ENCODE data around the gene ABHD12. TPM values are rescaled to one million over a fixed set of nuclear protein-coding genes. Genes with fewer than 3 reads are reported as not detected.

ABHD12 gene
- total RNA-seq, 1 experiment from 2014 or later, result 130 TPM

GRCh38 chr20:25257756-25258475 lies 132.7 kb downstream of the ABHD12 start:
- no peak for DNase-seq (ENCODE audit: low read depth)

DNA sequence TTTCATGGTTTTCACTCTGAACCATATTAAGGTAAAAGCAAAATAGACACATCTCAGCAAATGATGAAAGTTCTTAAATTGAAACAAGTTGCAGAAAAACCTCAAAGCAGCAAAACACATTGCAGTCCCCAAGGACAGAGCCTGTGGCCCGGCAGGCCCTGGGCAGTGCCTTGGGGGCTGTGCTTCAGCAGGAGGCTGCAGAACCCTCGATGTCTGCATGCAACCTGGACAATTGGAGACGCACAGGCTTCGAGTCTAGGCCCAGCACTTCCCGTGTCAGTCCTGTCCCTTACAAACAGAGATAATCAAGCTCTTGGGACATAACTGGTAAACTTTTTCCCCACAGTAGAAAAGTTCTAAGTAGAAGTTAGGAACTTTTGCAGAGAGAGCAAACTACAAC lies 133.5 kb downstream of the ABHD12 start:
- no peak for DNase-seq (ENCODE audit: low read depth)

DNA sequence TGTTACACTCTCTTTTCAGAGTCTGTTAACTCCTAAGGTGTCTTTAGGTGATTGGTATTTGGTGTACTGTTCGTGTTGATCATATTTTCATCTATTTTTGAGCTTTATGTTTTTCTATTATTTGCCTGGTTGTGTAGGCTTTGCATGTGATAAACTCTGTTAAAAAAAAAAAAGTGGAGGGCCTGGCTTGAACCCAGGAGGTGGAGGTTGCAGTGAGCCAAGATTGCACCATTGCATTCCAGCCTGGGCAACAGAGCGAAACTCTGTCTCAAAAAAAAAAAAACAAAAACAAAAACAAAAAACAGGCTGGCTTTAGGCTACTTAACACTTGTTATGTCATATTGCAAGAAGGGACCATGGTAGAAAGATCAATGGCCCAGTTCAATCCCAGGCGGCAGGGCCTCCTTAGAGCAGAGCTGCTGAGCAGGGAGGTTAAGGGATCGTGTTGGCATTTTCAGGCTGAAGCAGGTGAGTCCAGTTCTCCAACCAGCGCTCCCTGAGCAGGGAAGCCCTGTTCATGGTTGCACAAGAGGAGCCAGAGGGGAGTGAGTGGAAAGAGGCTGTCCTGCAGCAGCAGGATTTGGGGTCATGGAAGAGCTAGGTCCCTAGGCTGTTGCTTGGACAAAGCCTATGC lies 134.3 kb downstream of the ABHD12 start:
- DNase-seq (ENCODE audit: low read depth), result no peak

DNA sequence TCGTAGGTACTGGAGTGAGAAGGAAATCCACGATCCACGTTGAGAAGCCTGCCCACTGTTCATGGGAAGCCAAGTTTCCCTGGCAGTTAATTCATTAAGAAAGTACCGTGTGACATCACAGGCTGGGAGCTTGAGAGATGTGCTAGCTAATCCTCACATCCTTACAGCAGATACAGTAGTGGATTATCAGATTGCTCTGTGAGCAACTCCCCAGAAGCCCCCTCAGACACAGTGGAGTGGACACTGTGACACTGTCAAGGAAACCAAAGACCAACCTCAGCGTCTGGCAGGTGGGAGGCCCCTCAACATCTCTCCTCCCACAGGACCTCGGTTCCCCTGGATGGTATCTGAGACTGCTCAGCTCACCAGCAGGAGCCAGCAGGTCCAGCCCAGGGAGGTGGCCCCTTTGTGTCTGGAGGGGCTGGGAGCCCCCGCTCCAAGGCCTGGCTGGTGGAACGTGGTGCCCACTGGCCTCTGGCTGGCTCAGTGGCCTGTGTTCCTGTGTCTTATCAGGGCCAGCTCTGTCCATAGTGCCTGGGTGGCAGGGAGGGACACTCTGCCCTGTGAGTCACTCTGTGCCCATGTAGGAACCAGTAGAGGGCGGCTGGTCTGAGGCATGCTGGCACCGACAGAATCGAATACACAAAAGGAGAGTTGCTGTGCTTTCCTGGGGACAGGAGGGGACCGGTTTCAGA lies 135.5 kb downstream of the ABHD12 start:
- peak; percentile 33 for DNase-seq (ENCODE audit: low read depth)

- no peak for DNase-seq (ENCODE audit: low read depth)
Measured at GRCh38 chr20:25254571-25254970, 136.1 kb downstream of the ABHD12 start.

DNA sequence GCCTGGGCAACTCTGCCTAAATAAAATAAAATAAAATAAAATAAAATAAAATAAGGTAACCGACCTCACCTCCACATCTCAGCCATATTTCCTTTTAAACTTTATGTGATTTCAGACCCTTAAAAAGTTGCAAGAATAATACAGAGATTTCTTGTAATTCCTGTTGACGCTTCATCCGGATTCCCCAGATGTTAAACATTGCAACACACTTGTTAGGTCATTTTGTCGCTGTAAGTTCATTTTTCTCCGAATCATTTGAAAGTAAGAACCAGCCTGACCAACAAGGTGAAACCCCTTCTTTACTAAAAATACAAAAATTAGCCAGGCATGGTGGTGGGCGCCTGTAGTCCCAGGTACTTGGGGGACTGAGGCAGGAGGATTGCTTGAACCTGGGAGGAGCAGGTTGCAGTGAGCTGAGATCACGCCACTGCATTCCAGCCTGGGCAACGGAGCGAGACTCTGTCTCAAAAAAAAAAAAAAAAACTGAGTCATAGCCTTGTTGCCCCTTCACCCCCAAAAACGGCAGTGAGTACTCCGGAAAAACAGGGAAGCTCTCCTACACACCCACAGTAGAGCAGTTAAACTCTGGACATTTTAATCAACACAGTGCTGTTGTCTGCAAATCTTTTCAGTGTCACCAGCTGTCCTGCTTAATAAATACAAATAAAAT lies 136.9 kb downstream of the ABHD12 start:
- no peak for DNase-seq (ENCODE audit: low read depth)

DNA sequence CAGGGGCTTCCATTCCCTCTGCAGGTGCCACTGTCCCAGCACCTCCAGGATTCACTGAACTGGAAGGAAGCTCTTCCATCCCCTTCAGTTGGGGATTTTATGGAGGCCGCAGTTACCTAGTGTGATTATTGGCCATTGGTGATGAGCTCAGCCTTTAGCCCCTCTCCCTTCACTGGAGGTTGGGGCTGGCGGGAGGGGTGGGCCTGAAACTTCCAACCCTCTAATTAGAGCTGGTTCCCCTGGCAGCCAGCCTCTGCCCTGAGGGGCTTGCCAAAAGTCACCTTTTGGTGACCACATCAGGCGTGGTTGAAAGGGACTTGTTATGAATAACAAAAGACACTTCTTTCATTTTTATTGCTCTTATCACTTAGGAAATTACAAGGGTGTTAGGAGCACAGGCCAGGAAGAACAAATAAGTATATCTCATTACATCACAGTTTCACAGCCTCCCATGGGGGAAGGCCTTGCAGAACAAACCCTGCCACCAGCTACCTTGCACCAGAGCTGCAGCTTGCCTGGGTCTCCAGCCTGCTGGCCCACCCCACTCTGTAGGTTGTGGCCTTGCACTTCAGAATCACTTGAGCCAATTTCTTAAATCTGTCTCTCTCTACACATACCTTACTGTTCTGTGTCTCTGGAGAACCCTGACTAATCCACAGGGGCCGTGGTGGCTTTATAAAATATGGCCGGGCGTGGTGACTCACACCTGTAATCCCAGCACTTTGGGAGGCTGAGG lies 137.8 kb downstream of the ABHD12 start:
- no peak for DNase-seq (ENCODE audit: low read depth)

- DNase-seq (ENCODE audit: low read depth), result no peak
Measured at GRCh38 chr20:25252230-25252651, 138.4 kb downstream of the ABHD12 start.

DNA sequence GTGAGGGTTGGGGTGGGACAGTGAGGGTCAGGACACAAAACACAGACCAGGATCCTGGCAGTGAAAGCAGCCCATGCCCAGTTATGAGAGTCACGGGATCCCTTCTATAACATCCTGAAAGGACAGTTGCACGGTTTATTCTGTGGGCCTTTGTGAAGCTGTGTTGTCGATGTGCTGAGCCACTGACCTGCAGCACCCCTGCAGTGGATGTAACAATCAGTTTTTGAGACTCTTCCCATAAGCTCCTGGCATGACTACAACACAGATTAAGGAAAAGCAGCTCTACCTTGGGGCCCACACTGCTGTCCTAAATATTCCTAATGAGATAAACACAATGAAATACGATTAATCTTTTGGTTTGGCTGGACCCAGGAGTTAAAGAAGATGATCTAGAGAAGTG lies 139.1 kb downstream of the ABHD12 start:
- DNase-seq (ENCODE audit: low read depth), result no peak

DNA sequence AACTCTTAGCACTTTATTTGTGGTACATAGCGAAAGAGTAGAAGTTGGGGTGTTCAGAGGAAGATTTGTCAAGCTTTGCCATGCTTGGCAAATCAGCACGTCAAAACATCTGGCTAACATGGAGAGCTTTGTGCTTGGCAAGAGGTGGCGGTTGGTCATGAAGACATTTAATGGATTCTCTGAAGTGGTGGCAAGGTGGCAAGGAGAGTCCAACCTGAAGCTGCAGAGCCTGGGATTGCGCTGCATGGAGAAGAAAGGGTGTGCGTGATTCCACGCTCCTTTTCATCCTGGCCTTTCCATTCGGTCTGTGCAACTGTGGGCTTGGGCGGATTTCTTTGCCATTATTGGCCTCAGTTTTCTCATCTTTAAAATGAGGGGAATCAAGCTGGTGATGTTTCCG lies 139.6 kb downstream of the ABHD12 start:
- no peak for DNase-seq (ENCODE audit: low read depth)

GRCh38 chr20:25250508-25250907 lies 140.1 kb downstream of the ABHD12 start:
- no peak for DNase-seq (ENCODE audit: low read depth)

Other genes starting within 250 kb of the ABHD12 start
- gene ENTPD6, start 195.1 kb downstream of the ABHD12 start, total RNA-seq (2014; rRNA removed; shearing (Covaris generic)), result 57.9 and 67.9 TPM in 2 replicates
- gene PYGB, start 142.8 kb downstream of the ABHD12 start, total RNA-seq (2014; rRNA removed; shearing (Covaris generic)), result 94.7 and 131 TPM in 2 replicates
- 31.5 and 41.3 TPM in 2 replicates for gene GINS1, start 16.8 kb upstream of the ABHD12 start, total RNA-seq (2014; rRNA removed; shearing (Covaris generic))
- 5.1 and 9.6 TPM in 2 replicates for gene NINL, start 194.7 kb upstream of the ABHD12 start, total RNA-seq (2014; rRNA removed; shearing (Covaris generic))
- gene NANP, start 233.2 kb upstream of the ABHD12 start, total RNA-seq (2014; rRNA removed; shearing (Covaris generic)), result 13.3 and 13.5 TPM in 2 replicates